Aorta (tissue), 5 donors: ENCODE results near the gene LRIG1. TPM values are rescaled to one million over a fixed set of nuclear protein-coding genes. Genes with fewer than 3 reads are reported as not detected.

ENCODE experiments used
- ATAC-seq: fragments of 200-7000 bp; cut with Tn5 transposase; one replicate; pipeline ENCODE4 v1.9.1; 2022; ENCODE audit warnings: moderate library complexity; ENCODE audit not compliant: low FRiP score
- DNase-seq, 2 donors: peaks; one replicate each; pipeline ENCODE4 v3.0.0-alpha.2; 2020
- H3K27ac ChIP-seq, 2 donors: one replicate each; pipeline ENCODE4 v1.5.1; 2013; ENCODE audit warnings: low read length in 2 of 2, mild to moderate bottlenecking in 2 of 2, moderate library complexity in 2 of 2, control low read depth in 1 of 2, inconsistent platforms in 1 of 2, low read depth in 1 of 2
- H3K27me3 ChIP-seq, 2 donors: one replicate each; pipeline ENCODE4 v1.6.1; 2013; ENCODE audit warnings: control low read depth in 1 of 2, low read length in 1 of 2, mild to moderate bottlenecking in 1 of 2, moderate library complexity in 1 of 2; ENCODE audit not compliant: insufficient read depth in 2 of 2, control insufficient read depth in 1 of 2
- H3K36me3 ChIP-seq, 2 donors: one replicate each; pipeline ENCODE4 v1.6.1; 2013; ENCODE audit warnings: control low read depth in 1 of 2, low read length in 1 of 2, mild to moderate bottlenecking in 1 of 2; ENCODE audit not compliant: insufficient read depth in 2 of 2, control insufficient read depth in 1 of 2
- H3K4me1 ChIP-seq, 2 donors: one replicate each; pipeline ENCODE4 v1.6.1; 2013; ENCODE audit warnings: low read length in 2 of 2, control low read depth in 1 of 2, mild to moderate bottlenecking in 1 of 2, moderate library complexity in 1 of 2; ENCODE audit not compliant: insufficient read depth in 2 of 2, control insufficient read depth in 1 of 2
- H3K4me3 ChIP-seq, 2 donors: one replicate each; pipeline ENCODE4 v1.5.1; 2013; ENCODE audit warnings: low read length in 2 of 2, control low read depth in 1 of 2, mild to moderate bottlenecking in 1 of 2
- H3K9me3 ChIP-seq: one replicate; pipeline ENCODE4 v1.6.1; 2013; ENCODE audit warnings: mild to moderate bottlenecking, low read length; ENCODE audit not compliant: control insufficient read depth
- WGBS, 2 donors: extraction: QIAGEN DNeasy Blood & Tissue Kit; methylation state at CpG; one replicate each; pipeline ENCODE4 v1.1.7; 2013; 5-methylcytosine and 5-hydroxymethylcytosine counted together
- intact Hi-C, 2 donors: fragments of 100-400 bp; cut with DNase I; formaldehyde crosslinking; loops; one replicate each; pipeline versions ENCODE4 v1.14.2 to v1.15.0; 2022
- polyA plus RNA-seq, 2 donors: library from polyadenylated mRNA; stranded (reverse); fragments of 200-250 nt; gene quantifications; one replicate each; pipeline ENCODE4 v1.2.3, GENCODE V29; 2013
- total RNA-seq, 2 donors: library from RNA; stranded (reverse); fragmentation: NEBNext Ultra II Directional; extraction: Animal tissue kit (Norgen Biotek cat#: 25700); gene quantifications; one replicate each; pipeline ENCODE4 v1.2.1, GENCODE V29; 2021
- donor health status: healthy with polysubstance abuse.
- donor health status: Bipolar disorder and iron deficiency.
- donor health status: DM: no; HTN: no; CAD: no.
- donor health status: DM: no; HTN: no; CAD: no.
- donor health status: DM: yes; HTN: yes; CAD: no.

The LRIG1 gene
- total and polyA plus RNA-seq, 4 donors, result 15.0 to 115 (median 68.9) TPM

GRCh38 chr3:66390013-66390412 is 110.8 kb downstream of the LRIG1 start:
- no peak overlapping the region for H3K27ac ChIP-seq
- peaks cover 8 to 12% of the 10 kb centered on the region in 2 donors for H3K4me1 ChIP-seq
- peaks cover 0 to 4% of the 10 kb centered on the region in 2 donors for H3K36me3 ChIP-seq
- no peak for ATAC-seq
- no peak overlapping the region for H3K4me3 ChIP-seq
- intact Hi-C loops, result no loop called here
- H3K27me3 ChIP-seq, result no peaks in the 10 kb centered on the region
- no peaks in the 10 kb centered on the region for H3K9me3 ChIP-seq
- DNase-seq, result no peak

GRCh38 chr3:66386925-66387650 is 113.7 kb downstream of the LRIG1 start:
- H3K4me3 ChIP-seq, result no peak overlapping the region
- peaks cover 0 to 3% of the 10 kb centered on the region in 2 donors for H3K4me1 ChIP-seq
- intact Hi-C loops, result no loop called here
- WGBS, 2 donors, result 72 to 78% methylated on average over 7 of the region's 7 CpGs
- peak overlapping the region in 1 of 2 donors; percentile 30 for H3K27ac ChIP-seq
- no peaks in the 10 kb centered on the region for H3K9me3 ChIP-seq
- H3K36me3 ChIP-seq, result peaks cover 0 to 12% of the 10 kb centered on the region in 2 donors
- ATAC-seq, result no peak
- DNase-seq, result no peak
- H3K27me3 ChIP-seq, result no peaks in the 10 kb centered on the region

- no peaks in the 10 kb centered on the region for H3K27me3 ChIP-seq
- peaks cover 0 to 3% of the 10 kb centered on the region in 2 donors for H3K4me1 ChIP-seq
- ATAC-seq, result no peak
- WGBS, 2 donors, result 93 to 96% methylated on average over 12 of the region's 12 CpGs
- intact Hi-C loops, result no loop called here
- H3K9me3 ChIP-seq, result no peaks in the 10 kb centered on the region
- H3K27ac ChIP-seq, result no peak overlapping the region
- no peak for DNase-seq
- peaks cover 0 to 14% of the 10 kb centered on the region in 2 donors for H3K36me3 ChIP-seq
- H3K4me3 ChIP-seq, result no peak overlapping the region
Observed at GRCh38 chr3:66386011-66386924, 114.6 kb downstream of the LRIG1 start.

GRCh38 chr3:66385066-66385465 is 115.8 kb downstream of the LRIG1 start:
- Histone ChIP-seq H3K4me1 (peaks cover 0 to 3% of the 10 kb centered on the region in 2 donors), H3K9me3 (no peaks in the 10 kb centered on the region), H3K27ac (no peak overlapping the region), H3K27me3 (no peaks in the 10 kb centered on the region), H3K4me3 (no peak overlapping the region), H3K36me3 (peaks cover 0 to 21% of the 10 kb centered on the region in 2 donors)
- ATAC-seq (no peak), DNase-seq (no peak)
- intact Hi-C loops, result no loop called here

GRCh38 chr3:66383998-66384745 is 116.7 kb downstream of the LRIG1 start:
- 89 to 94% methylated on average over 20 of the region's 20 CpGs for WGBS, 2 donors
- intact Hi-C loops, result no loop called here
- Histone ChIP-seq H3K27me3 (no peaks in the 10 kb centered on the region), H3K9me3 (no peaks in the 10 kb centered on the region), H3K36me3 (peaks cover 0 to 22% of the 10 kb centered on the region in 2 donors), H3K4me3 (no peak overlapping the region), H3K4me1 (peaks cover 0 to 3% of the 10 kb centered on the region in 2 donors), H3K27ac (no peak overlapping the region)
- ATAC-seq (no peak), DNase-seq (no peak)

GRCh38 chr3:66383023-66383422 is 117.8 kb downstream of the LRIG1 start:
- Histone ChIP-seq H3K36me3 (peaks cover 0 to 22% of the 10 kb centered on the region in 2 donors), H3K27ac (no peak overlapping the region), H3K4me3 (no peak overlapping the region), H3K9me3 (no peaks in the 10 kb centered on the region), H3K4me1 (peaks cover 0 to 3% of the 10 kb centered on the region in 2 donors), H3K27me3 (no peaks in the 10 kb centered on the region)
- ATAC-seq (no peak), DNase-seq (no peak)
- intact Hi-C loops, result no loop called here
- 94% methylated on average over 18 of the region's 18 CpGs for WGBS, 2 donors

- Histone ChIP-seq H3K36me3 (peaks cover 0 to 24% of the 10 kb centered on the region in 2 donors), H3K27ac (no peak overlapping the region), H3K9me3 (no peaks in the 10 kb centered on the region), H3K27me3 (no peaks in the 10 kb centered on the region), H3K4me1 (peaks cover 0 to 2% of the 10 kb centered on the region in 2 donors), H3K4me3 (no peak overlapping the region)
- intact Hi-C loops, result no loop called here
- ATAC-seq (no peak), DNase-seq (no peak)
- 91% methylated on average over 10 of the region's 10 CpGs for WGBS, 2 donors
Observed at GRCh38 chr3:66382142-66382541, 118.7 kb downstream of the LRIG1 start.

- Histone ChIP-seq H3K27ac (no peak overlapping the region), H3K9me3 (no peaks in the 10 kb centered on the region), H3K36me3 (peaks cover 0 to 24% of the 10 kb centered on the region in 2 donors), H3K4me3 (no peak overlapping the region), H3K27me3 (no peaks in the 10 kb centered on the region), H3K4me1 (no peaks in the 10 kb centered on the region)
- intact Hi-C loops, result no loop called here
- ATAC-seq (no peak), DNase-seq (no peak)
- 35 to 44% methylated on average over 7 of the region's 7 CpGs for WGBS, 2 donors
Observed at GRCh38 chr3:66381626-66382025, 119.2 kb downstream of the LRIG1 start.
